ENCODE data around the gene SMCR8.
"Not testable (repeated sequence)": the region's sequence is repeated elsewhere in the genome, so short reads cannot be mapped to it uniquely, and the experiment has no call there.

Gene SMCR8

GRCh38 chr17:18332909-18333489 lies 17.9 kb downstream of the SMCR8 start:
- peaks cover under 1% of the 10 kb centered on the region; the same call in 1 of the 2 replicates for H3K36me3 ChIP-seq (replicated peaks; ENCODE audit: insufficient read depth, low read length)
- TF ChIP-seq EZH2 (optimal IDR thresholded peaks at IDR 0.05; ENCODE audit: low read depth, low read length) (no peak), EZH2phosphoT487 (IDR thresholded peaks at IDR 0.05; ENCODE audit: low read length) (no peak), CTCF (IDR thresholded peaks at IDR 0.05; ENCODE audit: low read length) (no peak)

GRCh38 chr17:18338158-18338557 lies 23.1 kb downstream of the SMCR8 start:
- H3K4me2 ChIP-seq (ENCODE audit: low read depth, low read length); H3K9ac ChIP-seq (ENCODE audit: low read length); H3F3A ChIP-seq (ENCODE audit: insufficient read depth, low read length); DNase-seq; H3K9me2 ChIP-seq (replicated peaks; ENCODE audit: insufficient read depth, low read length); H3K4me3 ChIP-seq (ENCODE audit: low read length); H3K27me3 ChIP-seq (replicated peaks; ENCODE audit: insufficient read depth, low read length); H3K27ac ChIP-seq (ENCODE audit: low read length); H3K36me3 ChIP-seq (replicated peaks; ENCODE audit: insufficient read depth, low read length); H3K9me3 ChIP-seq (replicated peaks; ENCODE audit: insufficient read depth, low read length); H3K79me2 ChIP-seq (ENCODE audit: low read length); H3K4me1 ChIP-seq (ENCODE audit: low read length); H2AFZ ChIP-seq (ENCODE audit: low read length); H4K20me1 ChIP-seq (ENCODE audit: insufficient read depth, low read length): not testable (repeated sequence)

More at GRCh38 chr17:18332909-18333489, 17.9 kb downstream of the SMCR8 start:
- Histone ChIP-seq H3K79me2 (ENCODE audit: low read length) (peaks cover 16% of the 10 kb centered on the region), H3F3A (ENCODE audit: insufficient read depth, low read length) (peaks cover 5% of the 10 kb centered on the region; the same call in 1 of the 2 replicates), H3K4me1 (ENCODE audit: low read length) (peaks cover 45% of the 10 kb centered on the region), H3K4me2 (ENCODE audit: low read depth, low read length) (no peak overlapping the region), H2AFZ (ENCODE audit: low read length) (no peak overlapping the region), H3K9me3 (replicated peaks; ENCODE audit: insufficient read depth, low read length) (no peaks in the 10 kb centered on the region), H3K4me3 (ENCODE audit: low read length) (no peak overlapping the region), H3K27ac (ENCODE audit: low read length) (peak overlapping the region; percentile 65; the same call in 1 of the 2 replicates), H3K9ac (ENCODE audit: low read length) (no peak overlapping the region), H3K9me2 (replicated peaks; ENCODE audit: insufficient read depth, low read length) (no peaks in the 10 kb centered on the region), H3K27me3 (replicated peaks; ENCODE audit: insufficient read depth, low read length) (no peaks in the 10 kb centered on the region), H4K20me1 (ENCODE audit: insufficient read depth, low read length) (no peaks in the 10 kb centered on the region)
- peak; percentile 37 for DNase-seq

- peaks cover 10% of the 10 kb centered on the region for H3K4me1 ChIP-seq (ENCODE audit: low read length)
- no peaks in the 10 kb centered on the region for H3K27me3 ChIP-seq (replicated peaks; ENCODE audit: insufficient read depth, low read length)
- no peak for DNase-seq
- no peak overlapping the region for H3K27ac ChIP-seq (ENCODE audit: low read length)
- H3K4me2 ChIP-seq (ENCODE audit: low read depth, low read length), result no peak overlapping the region
- peaks cover 17% of the 10 kb centered on the region for H3F3A ChIP-seq (ENCODE audit: insufficient read depth, low read length)
- no peaks in the 10 kb centered on the region for H4K20me1 ChIP-seq (ENCODE audit: insufficient read depth, low read length)
- TF ChIP-seq EZH2 (optimal IDR thresholded peaks at IDR 0.05; ENCODE audit: low read depth, low read length), result no peak
- TF ChIP-seq EZH2phosphoT487 (IDR thresholded peaks at IDR 0.05; ENCODE audit: low read length), result no peak
- no peak for TF ChIP-seq CTCF (IDR thresholded peaks at IDR 0.05; ENCODE audit: low read length)
- no peak overlapping the region for H3K9ac ChIP-seq (ENCODE audit: low read length)
- no peaks in the 10 kb centered on the region for H3K9me2 ChIP-seq (replicated peaks; ENCODE audit: insufficient read depth, low read length)
- H3K4me3 ChIP-seq (ENCODE audit: low read length), result no peak overlapping the region
- H3K9me3 ChIP-seq (replicated peaks; ENCODE audit: insufficient read depth, low read length), result no peaks in the 10 kb centered on the region
- H3K79me2 ChIP-seq (ENCODE audit: low read length), result peaks cover 5% of the 10 kb centered on the region; the same call in 1 of the 2 replicates
- H3K36me3 ChIP-seq (replicated peaks; ENCODE audit: insufficient read depth, low read length), result peaks cover 8% of the 10 kb centered on the region
- no peak overlapping the region for H2AFZ ChIP-seq (ENCODE audit: low read length)
Measured at GRCh38 chr17:18339933-18340332, 24.8 kb downstream of the SMCR8 start.

GRCh38 chr17:18344021-18344420 lies 28.9 kb downstream of the SMCR8 start:
- TF ChIP-seq EZH2 (optimal IDR thresholded peaks at IDR 0.05; ENCODE audit: low read depth, low read length) (no peak), CTCF (IDR thresholded peaks at IDR 0.05; ENCODE audit: low read length) (no peak), EZH2phosphoT487 (IDR thresholded peaks at IDR 0.05; ENCODE audit: low read length) (no peak)
- Histone ChIP-seq H3K79me2 (ENCODE audit: low read length) (peaks cover 5% of the 10 kb centered on the region; the same call in 1 of the 2 replicates), H3K4me3 (ENCODE audit: low read length) (no peak overlapping the region), H3K9me2 (replicated peaks; ENCODE audit: insufficient read depth, low read length) (no peaks in the 10 kb centered on the region), H3K27ac (ENCODE audit: low read length) (peak overlapping the region; percentile 63; the same call in 1 of the 2 replicates), H3K27me3 (replicated peaks; ENCODE audit: insufficient read depth, low read length) (no peaks in the 10 kb centered on the region), H3K9ac (ENCODE audit: low read length) (no peak overlapping the region; the same call in 1 of the 2 replicates), H4K20me1 (ENCODE audit: insufficient read depth, low read length) (no peaks in the 10 kb centered on the region), H3K4me2 (ENCODE audit: low read depth, low read length) (peak overlapping the region; percentile 59), H3K4me1 (ENCODE audit: low read length) (peaks cover 12% of the 10 kb centered on the region), H3K36me3 (replicated peaks; ENCODE audit: insufficient read depth, low read length) (peaks cover 8% of the 10 kb centered on the region), H3K9me3 (replicated peaks; ENCODE audit: insufficient read depth, low read length) (no peaks in the 10 kb centered on the region), H2AFZ (ENCODE audit: low read length) (no peak overlapping the region), H3F3A (ENCODE audit: insufficient read depth, low read length) (peaks cover 17% of the 10 kb centered on the region)
- peak; percentile 84 for DNase-seq

Measured in MM.1S (cell line).